Thyroid gland (tissue), 4 donors: ENCODE results near the gene PLXNA4.

Experiments
- POLR2A ChIP-seq, 2 donors: fragments of 450-650 bp; IDR thresholded peaks; one replicate each; pipeline ENCODE4 v1.6.1; 2017; ENCODE audit warnings: antibody characterized with exemption in 2 of 2, mild to moderate bottlenecking in 2 of 2, moderate library complexity in 1 of 2
- TF ChIP-seq, protein P1 (sequence below), 6 experiments: fragments of 200-600 bp in 3 of 6; fragments of 450-650 bp in 3 of 6; sonication (generic) in 3 of 6; IDR thresholded peaks; one replicate each; pipeline ENCODE4 v1.5.1; 2016 to 2019; ENCODE audit warnings: antibody characterized with exemption in 6 of 6, mild to moderate bottlenecking in 2 of 6, inconsistent platforms in 1 of 6, moderate library complexity in 1 of 6

DNA sequence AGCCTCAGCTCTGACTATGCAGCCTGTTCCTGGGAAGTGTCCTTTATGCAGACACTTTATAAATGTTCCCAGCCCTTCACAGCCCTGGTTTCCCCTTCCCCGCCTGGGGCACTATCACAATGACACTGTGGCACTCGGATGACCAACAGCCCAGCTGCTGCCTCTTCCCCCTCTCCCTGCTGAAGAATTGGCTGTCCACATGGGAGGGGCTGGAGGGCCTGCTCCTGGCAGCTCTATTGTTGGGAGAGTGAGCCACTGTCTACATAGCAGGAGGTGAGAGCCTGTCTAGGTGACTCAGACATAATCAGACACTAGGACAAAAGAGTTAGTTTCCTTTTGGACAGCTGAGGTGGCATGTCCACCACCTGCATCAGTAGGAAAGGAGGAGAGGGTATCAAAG, 437.5 kb downstream of the PLXNA4 start:
- TF ChIP-seq, protein P1, sequence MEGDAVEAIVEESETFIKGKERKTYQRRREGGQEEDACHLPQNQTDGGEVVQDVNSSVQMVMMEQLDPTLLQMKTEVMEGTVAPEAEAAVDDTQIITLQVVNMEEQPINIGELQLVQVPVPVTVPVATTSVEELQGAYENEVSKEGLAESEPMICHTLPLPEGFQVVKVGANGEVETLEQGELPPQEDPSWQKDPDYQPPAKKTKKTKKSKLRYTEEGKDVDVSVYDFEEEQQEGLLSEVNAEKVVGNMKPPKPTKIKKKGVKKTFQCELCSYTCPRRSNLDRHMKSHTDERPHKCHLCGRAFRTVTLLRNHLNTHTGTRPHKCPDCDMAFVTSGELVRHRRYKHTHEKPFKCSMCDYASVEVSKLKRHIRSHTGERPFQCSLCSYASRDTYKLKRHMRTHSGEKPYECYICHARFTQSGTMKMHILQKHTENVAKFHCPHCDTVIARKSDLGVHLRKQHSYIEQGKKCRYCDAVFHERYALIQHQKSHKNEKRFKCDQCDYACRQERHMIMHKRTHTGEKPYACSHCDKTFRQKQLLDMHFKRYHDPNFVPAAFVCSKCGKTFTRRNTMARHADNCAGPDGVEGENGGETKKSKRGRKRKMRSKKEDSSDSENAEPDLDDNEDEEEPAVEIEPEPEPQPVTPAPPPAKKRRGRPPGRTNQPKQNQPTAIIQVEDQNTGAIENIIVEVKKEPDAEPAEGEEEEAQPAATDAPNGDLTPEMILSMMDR (IDR thresholded peaks at IDR 0.05) = no peak
- TF ChIP-seq POLR2A (IDR thresholded peaks at IDR 0.05) = no peak
